Suppressor macrophage treated with lipopolysaccharide for 1 hour (primary cell): ENCODE measurements around the gene GLRX3.

Experiments
- DNase-seq, 3 donors: peaks; one replicate each; pipeline ENCODE4 v3.0.0-alpha.2; 2020 to 2022

Gene GLRX3

DNA sequence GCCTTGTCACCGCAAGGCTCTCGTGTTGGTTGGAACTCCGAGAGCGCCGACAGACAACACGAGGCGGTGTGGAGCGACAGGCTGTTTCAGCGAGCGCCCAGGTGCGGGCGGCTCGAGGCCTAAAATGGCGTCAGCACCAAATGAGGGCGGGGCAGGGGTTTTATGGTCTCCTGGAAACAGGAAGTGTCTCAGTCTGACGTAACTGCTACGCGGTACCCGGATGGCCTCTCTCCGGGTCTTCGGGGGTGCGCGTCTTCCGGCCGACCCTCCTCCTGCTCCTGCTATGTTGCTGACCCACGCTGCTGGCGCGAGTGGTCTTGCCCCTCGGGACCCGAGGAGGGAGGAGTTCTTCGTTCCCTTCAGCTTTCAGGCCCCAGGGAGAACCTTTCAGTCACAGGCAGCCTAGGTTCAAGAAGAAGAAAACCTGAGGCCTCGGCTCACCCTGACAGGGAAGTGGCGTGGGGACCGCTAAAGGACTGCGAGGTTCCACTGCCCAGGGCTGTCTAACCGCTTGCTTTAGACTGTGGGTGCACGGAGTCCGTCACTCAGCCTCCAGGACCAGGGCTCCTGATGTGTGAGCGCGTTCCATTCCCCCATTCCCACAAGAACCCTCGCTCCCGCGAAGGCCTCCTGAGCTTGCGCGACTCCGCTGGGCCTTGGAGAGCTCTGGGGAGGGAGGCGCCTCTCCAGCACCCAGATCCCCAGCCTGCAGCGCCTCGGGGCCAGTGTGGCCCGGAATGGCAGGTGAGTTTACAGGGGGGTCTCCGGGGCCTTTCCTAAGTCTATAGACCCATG lies 77.3 kb downstream of the GLRX3 start:
- DNase-seq: no peak

DNA sequence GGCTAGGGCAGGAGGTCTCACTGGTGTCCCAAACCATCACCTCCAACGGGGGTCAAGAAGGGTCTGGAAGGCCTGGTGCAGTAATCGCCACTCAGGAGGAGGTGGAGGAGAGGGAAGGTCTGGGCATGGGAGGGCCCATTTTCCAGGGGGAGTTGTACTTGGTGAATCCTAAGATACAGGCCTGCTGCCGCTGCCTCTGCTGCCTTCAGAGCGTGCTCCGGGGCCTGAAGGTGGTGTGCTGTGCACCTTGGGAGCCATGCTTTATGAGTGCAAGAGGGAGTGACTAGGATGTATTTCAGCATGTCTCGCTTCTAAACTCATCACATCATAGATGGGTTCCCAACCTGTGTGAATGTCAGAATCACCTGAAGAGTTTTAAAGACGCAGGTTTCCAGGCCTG lies 78.2 kb downstream of the GLRX3 start:
- no peak for DNase-seq

DNA sequence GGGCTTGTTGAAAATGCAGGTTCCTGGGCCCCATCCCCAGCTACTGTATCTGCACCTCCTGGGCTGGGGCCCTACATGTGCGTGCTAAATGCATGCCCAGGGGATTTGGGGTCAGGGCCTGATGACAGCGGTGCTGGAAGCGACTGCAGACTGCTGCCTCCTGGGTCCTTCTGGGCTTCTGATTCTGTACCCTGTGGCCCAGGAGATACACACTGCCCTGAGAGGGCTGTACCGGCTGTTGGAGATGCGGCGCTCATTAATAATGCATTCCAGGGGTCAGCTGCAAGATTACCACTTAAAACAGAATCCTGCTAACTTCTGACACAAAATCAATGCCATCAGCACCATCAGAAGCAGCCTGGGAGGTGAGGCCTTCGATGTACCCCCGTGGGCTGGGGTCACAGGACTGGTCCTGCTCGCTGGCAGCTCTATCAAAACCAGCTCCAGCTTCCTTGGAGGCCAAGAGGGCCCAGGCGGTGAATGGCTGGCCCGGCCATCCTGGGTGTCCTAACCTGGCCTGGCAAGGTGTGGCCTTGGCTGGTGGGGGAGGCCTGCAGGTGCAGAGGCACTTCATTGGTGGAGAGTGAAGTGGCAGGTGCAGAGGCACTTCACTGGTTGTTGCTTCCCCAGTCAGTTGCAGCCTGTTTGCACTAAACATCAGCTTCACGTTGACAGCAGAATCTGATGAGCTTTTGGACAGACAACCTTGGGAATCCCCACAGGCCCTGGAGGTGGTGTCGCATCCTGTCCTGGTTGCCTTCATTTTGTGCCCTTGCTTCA lies 79.2 kb downstream of the GLRX3 start:
- no peak for DNase-seq

DNA sequence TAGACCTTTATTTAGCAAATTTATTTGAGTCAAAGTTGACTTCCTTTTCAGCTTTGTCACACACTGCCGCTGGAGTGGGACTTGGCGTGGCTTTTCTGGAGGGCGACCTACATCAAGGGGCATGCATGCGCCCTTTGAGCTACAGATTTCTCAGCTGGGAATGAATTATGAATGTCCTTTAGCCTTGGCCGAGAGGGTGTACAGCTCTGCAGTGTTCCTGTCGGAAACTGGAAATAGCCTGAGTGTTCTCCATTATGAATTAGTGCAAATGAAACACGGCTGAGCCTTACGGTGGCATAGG lies 79.7 kb downstream of the GLRX3 start:
- DNase-seq: no peak

DNA sequence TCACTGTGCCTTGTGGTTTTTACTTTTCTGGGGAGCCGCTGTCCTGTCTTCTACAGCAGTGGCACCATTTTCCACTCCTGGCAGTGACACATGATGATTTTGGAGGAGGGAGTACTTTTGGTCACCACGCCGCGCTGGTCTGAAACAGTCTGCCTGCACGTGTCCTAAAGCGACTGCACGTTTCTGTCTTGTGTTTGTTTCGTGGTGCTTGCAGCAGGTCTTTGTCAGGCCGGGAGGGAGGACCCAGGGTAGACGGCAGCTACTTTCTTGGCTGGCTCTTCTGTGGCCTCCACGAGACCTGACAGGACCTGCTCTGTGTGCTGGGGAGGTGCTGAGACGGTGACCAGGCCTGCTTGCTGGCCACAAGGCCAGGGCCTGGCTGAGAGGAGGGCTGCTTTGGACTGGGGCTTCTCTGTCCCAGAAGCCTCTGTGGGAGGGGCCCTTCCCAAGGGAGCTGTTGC lies 82.0 kb downstream of the GLRX3 start:
- DNase-seq: no peak

DNA sequence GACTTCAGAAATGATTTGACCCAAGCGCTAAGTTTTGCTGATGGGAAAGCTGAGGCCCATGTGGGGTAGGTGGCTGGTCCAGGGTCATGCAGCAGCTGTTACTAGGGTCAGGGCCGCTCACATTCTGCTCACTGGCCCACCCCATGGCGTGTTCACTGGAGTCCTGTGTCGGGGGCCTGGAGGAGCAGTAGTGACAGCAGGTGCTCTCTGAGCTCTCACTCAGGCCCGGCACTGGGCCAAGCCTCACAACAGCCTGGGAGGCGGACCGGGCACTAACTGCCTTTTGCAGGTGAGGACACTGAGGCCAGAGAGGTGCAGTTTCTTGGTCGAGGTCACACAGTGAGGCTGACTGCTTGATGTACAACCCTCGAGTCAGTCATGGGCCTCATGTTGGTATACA lies 82.7 kb downstream of the GLRX3 start:
- DNase-seq: no peak

DNA sequence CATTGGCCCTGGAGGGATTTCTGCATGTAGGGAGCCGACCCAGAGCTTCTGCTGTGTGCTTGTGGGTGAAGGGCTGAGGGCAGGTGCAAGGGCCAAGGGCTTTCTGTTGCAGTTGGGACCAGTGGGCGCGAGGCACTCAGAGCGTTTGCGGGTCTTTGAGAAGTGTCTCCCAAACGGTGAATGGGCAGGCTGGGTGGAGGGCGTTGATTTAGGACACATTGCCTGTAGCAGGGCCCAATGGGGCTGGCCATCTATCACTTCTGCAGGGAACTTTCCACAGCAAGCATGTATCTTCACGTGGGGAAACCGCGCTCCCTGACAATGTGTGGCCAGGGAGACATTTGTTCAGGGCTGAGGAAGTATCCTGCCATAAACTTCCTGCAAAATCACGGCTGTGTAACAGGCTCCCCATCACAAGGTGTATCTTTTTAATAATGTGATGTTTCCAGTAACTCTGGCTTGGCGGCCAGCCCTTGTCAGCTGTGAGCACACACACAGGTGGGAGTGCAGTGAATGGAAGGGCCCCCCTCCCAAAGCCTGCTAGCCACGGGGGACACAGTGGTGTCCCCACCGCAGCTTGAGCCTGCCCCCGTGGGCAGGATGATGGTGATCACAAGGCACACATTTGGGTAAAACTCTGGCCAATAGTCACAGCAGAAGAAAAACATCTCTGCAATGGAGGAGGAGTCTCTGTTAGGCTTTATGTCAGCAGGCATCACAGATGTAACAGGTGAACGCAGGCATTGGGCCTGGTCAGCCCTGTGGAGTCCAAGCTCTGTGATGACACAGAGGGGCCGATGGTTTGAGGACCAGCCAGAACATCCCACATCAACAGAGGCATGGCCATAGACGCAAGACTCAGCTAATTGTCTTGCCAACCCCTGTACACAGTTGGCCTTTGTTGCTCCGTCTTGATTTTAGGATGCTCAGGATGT lies 84.3 kb downstream of the GLRX3 start:
- DNase-seq: no peak

DNA sequence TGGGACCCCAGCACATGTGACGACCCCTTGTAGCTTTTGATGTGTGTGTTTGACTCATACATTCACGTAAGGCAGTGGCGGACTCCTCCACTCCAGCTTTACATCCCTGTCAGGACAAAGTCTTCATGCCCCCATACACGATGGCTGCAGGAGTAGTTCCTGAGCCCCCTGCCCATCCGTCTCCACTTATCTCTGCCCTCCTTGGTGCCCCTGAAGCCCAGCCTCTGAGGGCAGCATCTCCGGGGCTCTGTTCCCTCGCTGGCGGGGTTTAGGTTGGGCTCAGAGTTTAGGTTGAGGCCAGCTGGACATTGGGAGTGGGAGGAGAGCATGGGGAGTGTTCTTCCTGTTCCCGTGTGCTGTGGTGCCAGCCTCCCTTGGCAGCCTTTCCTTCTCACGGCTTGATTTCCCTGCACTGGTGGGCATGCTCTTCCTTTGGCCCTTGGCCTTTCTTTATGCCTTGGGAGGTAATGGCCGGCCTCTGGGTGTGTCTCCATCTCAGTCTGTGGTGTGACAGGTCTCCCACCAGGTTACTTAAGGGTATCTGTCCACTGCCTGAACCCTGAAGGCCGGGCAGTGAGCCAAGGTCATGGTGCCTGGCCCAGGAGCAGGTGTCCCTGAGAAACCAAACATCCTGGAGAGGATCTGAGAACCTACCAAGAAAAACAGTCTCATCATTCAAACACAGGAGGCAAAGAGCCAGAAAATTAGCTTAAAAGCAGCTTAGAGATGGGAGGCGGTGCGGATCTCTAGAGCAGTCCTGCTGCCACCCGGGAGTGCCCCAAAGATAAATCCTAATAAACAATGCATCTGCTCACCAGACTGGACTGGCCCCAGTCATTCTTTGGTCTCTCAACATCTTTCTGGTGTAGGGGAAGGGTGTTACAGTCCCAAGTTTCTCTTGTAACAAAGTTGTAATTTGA lies 85.5 kb downstream of the GLRX3 start:
- no peak for DNase-seq

DNA sequence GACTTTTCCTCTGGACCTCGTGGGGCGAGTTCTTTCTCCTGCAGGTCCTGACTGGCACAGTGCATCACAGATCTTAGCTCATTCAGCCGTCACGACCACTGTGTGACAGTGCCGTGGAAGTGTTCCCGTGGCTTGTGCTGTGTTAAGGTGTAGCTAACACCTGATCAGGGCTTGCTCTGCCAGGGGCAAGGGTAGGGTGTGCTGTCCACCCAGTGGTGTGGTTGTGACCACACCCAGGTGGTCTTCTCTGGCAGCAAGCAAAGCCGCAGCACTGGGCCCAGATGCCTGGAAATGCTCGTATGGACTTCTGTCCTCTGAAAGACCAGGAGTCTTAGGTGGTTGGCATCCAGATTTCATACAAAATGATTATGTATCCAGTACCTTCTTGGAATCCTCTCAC lies 86.2 kb downstream of the GLRX3 start:
- DNase-seq: no peak

DNA sequence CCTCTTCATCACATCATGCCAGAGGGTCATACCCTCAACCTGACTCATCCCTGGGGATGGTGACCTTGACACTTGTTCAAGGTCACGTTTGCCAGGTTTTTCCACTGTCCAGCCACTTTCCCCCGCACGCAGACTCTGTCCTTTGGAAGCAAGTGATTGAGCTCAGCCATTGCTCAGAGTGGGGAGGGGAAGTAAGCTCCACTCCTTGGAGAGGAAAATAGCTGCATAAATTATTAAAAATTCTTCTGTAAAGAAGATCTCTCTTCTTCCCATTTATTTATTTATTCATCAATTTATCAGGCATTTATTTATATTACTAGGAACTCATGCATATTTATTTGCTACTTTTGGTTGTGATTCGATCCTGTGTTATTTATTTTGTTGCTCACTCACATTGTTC lies 88.0 kb downstream of the GLRX3 start:
- no peak for DNase-seq

DNA sequence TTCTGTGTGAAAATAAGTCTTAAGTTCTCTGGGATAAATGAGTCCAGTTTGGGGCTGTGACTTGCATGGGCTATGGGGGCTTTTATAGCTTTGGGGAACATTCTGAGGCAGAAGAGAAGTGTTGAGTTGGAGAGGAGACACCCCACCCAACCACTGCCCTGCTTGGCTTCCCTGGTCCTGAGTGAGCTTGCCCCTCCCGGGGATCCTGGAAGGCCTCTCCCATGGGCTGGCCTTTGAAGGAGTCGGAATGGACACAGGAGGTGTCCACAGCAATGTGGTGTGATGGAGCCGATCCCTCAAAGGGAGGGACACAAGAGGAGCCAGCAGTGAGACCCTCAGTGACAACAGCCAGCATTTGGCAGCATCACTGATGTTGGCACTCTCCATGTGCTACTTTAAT lies 89.8 kb downstream of the GLRX3 start:
- DNase-seq: no peak

DNA sequence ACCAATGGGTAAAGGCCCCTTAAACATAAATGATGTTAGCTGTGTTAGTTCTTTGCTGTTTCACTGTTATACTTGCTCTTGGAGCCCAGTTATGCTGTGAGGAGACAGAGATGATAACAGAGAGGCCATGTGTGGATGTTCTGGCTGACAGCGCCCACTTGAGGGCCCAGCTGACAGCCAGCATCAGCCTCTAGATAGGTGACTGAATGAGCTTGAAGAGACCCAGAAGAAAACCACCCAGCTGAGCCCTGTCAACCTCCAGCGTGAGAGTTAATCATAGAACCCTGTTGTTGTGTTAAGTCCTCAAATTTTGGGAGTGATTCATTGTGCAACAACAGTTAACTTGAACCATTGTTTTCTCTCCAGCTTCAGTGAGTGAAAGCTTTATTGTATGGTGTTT lies 91.7 kb downstream of the GLRX3 start:
- no peak for DNase-seq
